LNCaP clone FGC (cell line): Measurements from ENCODE around the gene CSTA.

ENCODE experiments used
- DNase-seq: peaks from one replicate; pipeline ENCODE4 v3.0.0-alpha.2; 2011; ENCODE audit warnings: low read depth
- H3K4me3 ChIP-seq: 2 replicates; pipeline ENCODE4 v1.5.1; 2011; ENCODE audit warnings: mild to moderate bottlenecking, low read depth, low read length, control low read depth
- TF ChIP-seq, protein P1 (sequence below): IDR thresholded peaks from 2 replicates; pipeline ENCODE4 v1.5.1; 2012; ENCODE audit warnings: mild to moderate bottlenecking; ENCODE audit not compliant: control insufficient read depth, insufficient read depth; ENCODE audit errors: extremely low read depth

CSTA gene

DNA sequence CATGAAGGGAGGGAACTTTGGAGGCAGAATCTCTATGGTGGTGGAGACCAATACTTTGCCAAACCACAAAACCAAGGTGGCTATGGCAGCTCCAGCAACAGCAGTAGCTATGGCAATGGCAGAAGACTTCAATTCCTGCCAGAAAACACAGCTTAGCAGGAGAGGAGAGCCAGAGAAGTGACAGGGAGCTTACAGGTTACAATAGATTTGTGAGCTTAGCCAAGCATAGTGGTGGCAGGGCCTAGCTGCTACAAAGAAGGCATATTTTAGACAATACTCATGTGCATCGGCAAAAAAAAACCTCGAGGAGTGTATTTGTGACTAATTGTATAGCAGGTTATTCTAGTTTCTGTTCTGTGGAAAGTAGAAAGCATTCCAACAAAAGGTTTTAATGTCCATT is 6.4 kb upstream of the CSTA start:
- TF ChIP-seq, protein P1, sequence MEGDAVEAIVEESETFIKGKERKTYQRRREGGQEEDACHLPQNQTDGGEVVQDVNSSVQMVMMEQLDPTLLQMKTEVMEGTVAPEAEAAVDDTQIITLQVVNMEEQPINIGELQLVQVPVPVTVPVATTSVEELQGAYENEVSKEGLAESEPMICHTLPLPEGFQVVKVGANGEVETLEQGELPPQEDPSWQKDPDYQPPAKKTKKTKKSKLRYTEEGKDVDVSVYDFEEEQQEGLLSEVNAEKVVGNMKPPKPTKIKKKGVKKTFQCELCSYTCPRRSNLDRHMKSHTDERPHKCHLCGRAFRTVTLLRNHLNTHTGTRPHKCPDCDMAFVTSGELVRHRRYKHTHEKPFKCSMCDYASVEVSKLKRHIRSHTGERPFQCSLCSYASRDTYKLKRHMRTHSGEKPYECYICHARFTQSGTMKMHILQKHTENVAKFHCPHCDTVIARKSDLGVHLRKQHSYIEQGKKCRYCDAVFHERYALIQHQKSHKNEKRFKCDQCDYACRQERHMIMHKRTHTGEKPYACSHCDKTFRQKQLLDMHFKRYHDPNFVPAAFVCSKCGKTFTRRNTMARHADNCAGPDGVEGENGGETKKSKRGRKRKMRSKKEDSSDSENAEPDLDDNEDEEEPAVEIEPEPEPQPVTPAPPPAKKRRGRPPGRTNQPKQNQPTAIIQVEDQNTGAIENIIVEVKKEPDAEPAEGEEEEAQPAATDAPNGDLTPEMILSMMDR: no peak
- no peak for DNase-seq

DNA sequence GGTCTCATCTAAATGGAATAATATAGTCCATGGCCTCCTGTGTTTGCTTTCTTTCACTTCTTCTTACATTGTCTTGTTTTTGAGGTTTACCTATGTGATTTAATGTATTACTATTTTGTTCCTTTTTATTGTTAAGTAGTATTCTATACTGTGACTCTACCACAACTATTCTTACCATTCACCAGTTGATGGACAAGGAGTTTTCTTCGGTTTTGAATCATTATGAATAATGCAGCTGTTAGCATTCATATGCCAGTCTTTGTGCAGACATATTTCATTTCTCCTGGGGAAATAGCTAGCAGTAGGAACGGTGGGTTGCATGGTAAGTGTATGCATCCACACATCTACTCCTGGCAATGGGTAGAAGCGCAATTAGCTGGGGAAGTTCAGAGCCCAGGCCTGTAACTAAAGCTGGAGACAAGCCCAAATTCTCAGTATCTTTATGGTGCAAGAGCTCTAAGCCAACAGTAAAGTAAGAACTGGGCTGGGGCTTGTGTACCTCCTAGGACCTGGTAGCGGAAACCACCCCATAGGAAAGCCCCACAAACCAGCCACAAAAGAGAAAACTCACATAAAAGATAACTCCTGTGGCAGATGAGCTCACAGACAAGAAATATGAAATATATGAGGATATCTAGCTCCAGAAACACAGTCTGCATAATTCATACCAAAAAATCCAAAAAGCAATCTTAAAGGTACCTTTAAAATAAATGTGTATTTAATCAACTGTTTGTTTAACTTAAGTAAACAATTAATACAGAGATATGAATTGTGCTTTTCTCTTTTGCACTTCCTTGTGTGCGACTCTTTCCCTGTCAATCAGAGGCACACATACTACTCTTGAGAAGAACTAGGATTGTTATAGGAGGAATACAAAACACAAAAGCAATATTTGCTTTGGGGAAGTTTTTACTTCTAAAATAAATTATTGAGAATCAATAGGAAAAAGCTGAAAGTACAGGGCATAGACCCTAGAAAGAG is 2.7 kb upstream of the CSTA start:
- H3K4me3 ChIP-seq: no peak overlapping the region
- DNase-seq: no peak
- TF ChIP-seq, protein P1: no peak

More for the DNA sequence above, 6.4 kb upstream of the CSTA start:
- no peak overlapping the region for H3K4me3 ChIP-seq

DNA sequence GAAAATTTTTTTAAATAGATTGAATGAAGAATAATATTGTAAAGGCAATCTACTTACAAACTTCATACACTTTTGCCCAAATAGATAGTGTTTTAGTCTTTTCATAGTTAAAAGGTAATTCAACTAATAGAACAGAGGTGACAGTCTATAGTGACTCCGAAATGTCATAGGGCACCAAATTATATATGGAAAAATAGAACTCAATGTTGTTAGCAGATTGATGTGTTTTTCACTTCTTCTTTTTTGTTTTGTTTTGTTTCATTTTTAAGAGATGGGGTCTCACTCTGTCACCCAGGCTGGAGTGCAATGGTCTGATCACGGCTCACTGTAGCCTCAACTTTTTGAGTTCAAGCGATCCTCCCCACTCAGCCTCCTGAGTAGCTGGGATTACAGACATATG is 721 bp downstream of the CSTA start:
- TF ChIP-seq, protein P1: no peak
- DNase-seq: no peak
- no peak overlapping the region for H3K4me3 ChIP-seq

DNA sequence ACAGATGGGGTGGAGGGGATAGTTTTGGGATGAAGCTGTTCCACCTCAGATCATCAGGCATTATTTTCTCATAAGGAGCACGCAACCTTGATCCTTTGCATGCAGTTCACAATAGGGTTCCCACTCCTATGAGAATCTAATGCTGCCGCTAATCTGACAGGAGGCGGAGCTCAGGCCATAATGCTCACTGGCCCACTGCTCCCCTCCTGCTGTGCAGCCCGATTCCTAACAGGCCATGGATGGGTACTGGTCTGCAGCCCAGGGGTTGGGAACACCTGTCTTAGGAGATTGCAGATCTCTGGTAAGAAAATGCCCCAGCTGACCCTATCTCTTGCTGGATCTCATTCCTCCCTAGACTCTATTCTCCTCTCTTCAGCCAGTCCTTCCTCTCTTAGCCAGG is 6.8 kb downstream of the CSTA start:
- no peak for DNase-seq
- H3K4me3 ChIP-seq: no peak overlapping the region
- TF ChIP-seq, protein P1: no peak

DNA sequence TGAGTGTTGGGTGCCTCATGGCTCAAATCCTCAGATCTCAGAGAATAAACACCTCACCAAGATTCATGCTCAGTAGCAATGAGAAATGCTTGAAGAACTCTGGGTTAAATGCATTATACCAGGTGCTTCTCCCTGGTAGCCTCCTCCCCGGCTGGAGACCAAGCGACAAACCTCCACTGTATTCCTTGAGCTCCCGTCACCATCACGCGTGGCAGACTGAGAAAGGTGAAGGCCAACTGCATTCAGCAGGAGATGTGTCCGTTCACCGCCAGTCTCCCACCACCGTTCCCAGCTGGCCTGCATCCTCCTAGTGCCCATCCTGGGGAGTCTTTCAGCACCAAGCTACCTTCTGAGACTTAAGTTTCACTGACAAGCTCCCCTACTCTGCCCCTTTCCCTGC is 7.5 kb downstream of the CSTA start:
- TF ChIP-seq, protein P1: no peak
- DNase-seq: no peak
- no peak overlapping the region for H3K4me3 ChIP-seq

DNA sequence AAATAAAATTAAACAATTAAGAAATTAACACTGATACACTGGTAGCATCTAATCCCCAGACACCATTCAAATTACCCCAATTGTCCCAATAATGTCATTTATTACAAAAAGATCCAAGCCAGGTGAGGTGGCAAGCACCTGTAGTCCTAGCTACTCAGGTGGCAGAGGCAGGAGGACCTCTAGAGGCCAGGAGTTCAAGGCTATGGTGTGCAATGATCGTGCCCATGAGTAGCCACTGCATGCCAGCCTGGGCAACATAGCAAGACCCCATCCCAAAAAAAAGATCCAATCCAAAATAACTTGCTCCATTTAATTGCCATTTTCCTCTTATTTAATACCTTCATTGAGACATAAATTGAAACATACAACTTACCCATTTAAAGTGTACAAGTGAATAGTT is 17.8 kb downstream of the CSTA start:
- no peak overlapping the region for H3K4me3 ChIP-seq
- TF ChIP-seq, protein P1: no peak
- no peak for DNase-seq
